OCI-LY7 (cell line): ENCODE measurements around the gene USP6NL.

Source experiments
- EZH2phosphoT487 ChIP-seq: fragments of 200-600 bp; sonication (generic); IDR thresholded peaks from 2 replicates; pipeline ENCODE4 v1.6.1; 2018; ENCODE audit warnings: low read depth, borderline replicate concordance, mild to moderate bottlenecking, mixed run types, antibody characterized with exemption, low read length, moderate library complexity, mixed read lengths
- TF ChIP-seq, protein P1 (sequence below): fragments of 200-600 bp; sonication (generic); conservative IDR thresholded peaks from 2 replicates; pipeline ENCODE4 v1.5.1; 2014; ENCODE audit warnings: mild to moderate bottlenecking, antibody characterized with exemption, low read length, moderate library complexity, mixed read lengths

DNA sequence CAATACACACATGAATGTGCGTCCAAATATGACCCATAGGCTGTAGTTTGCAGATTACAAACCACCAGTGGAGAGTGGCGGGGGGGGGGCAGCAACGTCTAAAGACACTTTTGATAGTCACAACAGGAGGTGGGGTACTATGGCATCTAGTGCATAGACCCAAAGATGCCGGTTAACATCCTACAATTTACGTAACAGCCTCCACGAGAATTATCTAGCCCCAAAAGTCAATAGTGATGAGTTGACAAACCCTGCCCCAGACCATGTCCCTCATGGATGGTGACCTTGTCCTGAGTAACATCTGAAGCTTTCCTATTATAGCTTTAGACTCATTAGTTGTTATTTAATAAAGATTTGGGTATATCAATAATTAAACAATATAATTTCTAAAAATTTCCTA is 31.6 kb downstream of the USP6NL start:
- TF ChIP-seq EZH2phosphoT487, result no peak
- TF ChIP-seq, protein P1, sequence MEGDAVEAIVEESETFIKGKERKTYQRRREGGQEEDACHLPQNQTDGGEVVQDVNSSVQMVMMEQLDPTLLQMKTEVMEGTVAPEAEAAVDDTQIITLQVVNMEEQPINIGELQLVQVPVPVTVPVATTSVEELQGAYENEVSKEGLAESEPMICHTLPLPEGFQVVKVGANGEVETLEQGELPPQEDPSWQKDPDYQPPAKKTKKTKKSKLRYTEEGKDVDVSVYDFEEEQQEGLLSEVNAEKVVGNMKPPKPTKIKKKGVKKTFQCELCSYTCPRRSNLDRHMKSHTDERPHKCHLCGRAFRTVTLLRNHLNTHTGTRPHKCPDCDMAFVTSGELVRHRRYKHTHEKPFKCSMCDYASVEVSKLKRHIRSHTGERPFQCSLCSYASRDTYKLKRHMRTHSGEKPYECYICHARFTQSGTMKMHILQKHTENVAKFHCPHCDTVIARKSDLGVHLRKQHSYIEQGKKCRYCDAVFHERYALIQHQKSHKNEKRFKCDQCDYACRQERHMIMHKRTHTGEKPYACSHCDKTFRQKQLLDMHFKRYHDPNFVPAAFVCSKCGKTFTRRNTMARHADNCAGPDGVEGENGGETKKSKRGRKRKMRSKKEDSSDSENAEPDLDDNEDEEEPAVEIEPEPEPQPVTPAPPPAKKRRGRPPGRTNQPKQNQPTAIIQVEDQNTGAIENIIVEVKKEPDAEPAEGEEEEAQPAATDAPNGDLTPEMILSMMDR, result no peak
